Measurements from ENCODE around the gene TPSB2. TPM values are rescaled to one million over a fixed set of nuclear protein-coding genes. Genes with fewer than 3 reads are reported as not detected.
"Not testable (repeated sequence)": the region's sequence is repeated elsewhere in the genome, so short reads cannot be mapped to it uniquely, and the experiment has no call there.

The TPSB2 gene
- not detected in 3 replicates for total RNA-seq

GRCh38 chr16:1230084-1230470 lies at the start of gene TPSB2:
TPSB2 (minus strand) TSS chr16:1230184; CDS start chr16:1229951, 233 bp downstream.
- not testable (repeated sequence) for DNase-seq (ENCODE audit: low spot score in 2 of 2, unreplicated experiment in 2 of 2); H3K27me3 Mint-ChIP-seq (ENCODE audit: low read depth); H3K9me3 Mint-ChIP-seq; H3K4me3 Mint-ChIP-seq; H3K4me1 Mint-ChIP-seq; H3K27ac Mint-ChIP-seq; H3K36me3 Mint-ChIP-seq

- H3K36me3 Mint-ChIP-seq = no peaks in the 10 kb centered on the region
- no peak overlapping the region for H3K27ac Mint-ChIP-seq
- H3K4me3 Mint-ChIP-seq = no peak overlapping the region
- no peak for DNase-seq (ENCODE audit: low spot score in 2 of 2, unreplicated experiment in 2 of 2)
- H3K9me3 Mint-ChIP-seq = no peaks in the 10 kb centered on the region
- TF ChIP-seq CTCF (IDR thresholded peaks at IDR 0.05; ENCODE audit: unreplicated experiment) = no peak
- peaks cover 20% of the 10 kb centered on the region for H3K4me1 Mint-ChIP-seq
- peaks cover 16% of the 10 kb centered on the region for H3K27me3 Mint-ChIP-seq (ENCODE audit: low read depth)
These were observed 49.3 kb upstream of the TPSB2 start for GRCh38 chr16:1279081-1279944.

- no peaks in the 10 kb centered on the region for H3K9me3 Mint-ChIP-seq
- DNase-seq (ENCODE audit: low spot score in 2 of 2, unreplicated experiment in 2 of 2) = no peak
- H3K27me3 Mint-ChIP-seq (ENCODE audit: low read depth) = peaks cover 13% of the 10 kb centered on the region
- no peaks in the 10 kb centered on the region for H3K36me3 Mint-ChIP-seq
- no peak for TF ChIP-seq CTCF (IDR thresholded peaks at IDR 0.05; ENCODE audit: unreplicated experiment)
- H3K4me3 Mint-ChIP-seq = no peak overlapping the region
- H3K4me1 Mint-ChIP-seq = peaks cover 20% of the 10 kb centered on the region
- no peak overlapping the region for H3K27ac Mint-ChIP-seq
These were observed 48.5 kb upstream of the TPSB2 start for GRCh38 chr16:1278477-1278876.

GRCh38 chr16:1277617-1278282 lies 47.8 kb upstream of the TPSB2 start:
- DNase-seq (ENCODE audit: low spot score in 2 of 2, unreplicated experiment in 2 of 2) = no peak
- TF ChIP-seq CTCF (IDR thresholded peaks at IDR 0.05; ENCODE audit: unreplicated experiment) = no peak

GRCh38 chr16:1277151-1277598 lies 47.2 kb upstream of the TPSB2 start:
- Mint-ChIP-seq H3K9me3 (no peaks in the 10 kb centered on the region), H3K27me3 (ENCODE audit: low read depth) (peaks cover 13% of the 10 kb centered on the region), H3K36me3 (no peaks in the 10 kb centered on the region), H3K4me1 (peaks cover 27% of the 10 kb centered on the region), H3K27ac (no peak overlapping the region), H3K4me3 (no peak overlapping the region)
- DNase-seq (ENCODE audit: low spot score in 2 of 2, unreplicated experiment in 2 of 2) = no peak
- TF ChIP-seq CTCF (IDR thresholded peaks at IDR 0.05; ENCODE audit: unreplicated experiment) = no peak

More at GRCh38 chr16:1277617-1278282, 47.8 kb upstream of the TPSB2 start:
- no peaks in the 10 kb centered on the region for H3K9me3 Mint-ChIP-seq
- H3K36me3 Mint-ChIP-seq = no peaks in the 10 kb centered on the region
- peaks cover 22% of the 10 kb centered on the region for H3K4me1 Mint-ChIP-seq
- H3K27ac Mint-ChIP-seq = no peak overlapping the region
- H3K27me3 Mint-ChIP-seq (ENCODE audit: low read depth) = peaks cover 13% of the 10 kb centered on the region
- no peak overlapping the region for H3K4me3 Mint-ChIP-seq

- no peak for DNase-seq (ENCODE audit: low spot score in 2 of 2, unreplicated experiment in 2 of 2)
- Mint-ChIP-seq H3K4me1 (peaks cover 32% of the 10 kb centered on the region), H3K36me3 (no peaks in the 10 kb centered on the region), H3K27ac (no peak overlapping the region), H3K4me3 (no peak overlapping the region), H3K9me3 (no peaks in the 10 kb centered on the region), H3K27me3 (ENCODE audit: low read depth) (peaks cover 13% of the 10 kb centered on the region)
- TF ChIP-seq CTCF (IDR thresholded peaks at IDR 0.05; ENCODE audit: unreplicated experiment) = no peak
These were observed 46.5 kb upstream of the TPSB2 start for GRCh38 chr16:1276580-1276878.

Measured in mesothelial cell of epicardium (in vitro differentiated cells).